ENCODE results near the gene OR6Q1. TPM values are rescaled to one million over a fixed set of nuclear protein-coding genes. Genes with fewer than 3 reads are reported as not detected.

OR6Q1 gene
- total RNA-seq, 1 donor from 2014 or later: not detected

DNA sequence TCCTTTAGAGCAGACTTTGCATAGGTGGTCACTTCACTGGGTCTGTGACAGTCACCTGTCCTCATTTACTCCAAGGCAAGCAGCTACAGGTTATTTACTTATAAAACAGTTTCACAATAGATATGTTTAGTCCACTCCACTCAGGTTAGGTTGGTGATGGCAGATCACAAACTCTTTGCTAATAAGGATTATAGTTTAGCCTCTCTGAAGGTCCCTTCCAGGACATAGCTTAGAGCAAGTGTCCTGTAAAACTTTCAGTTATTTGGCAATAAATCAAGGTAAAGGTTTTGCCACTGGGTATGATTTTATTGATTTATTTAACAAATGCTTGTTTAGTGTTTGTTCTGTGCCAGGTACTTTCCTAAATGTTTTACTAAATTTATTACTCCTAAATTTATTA, 8.8 kb downstream of the OR6Q1 start:
- no peak for TF ChIP-seq EZH2phosphoT487 (IDR thresholded peaks at IDR 0.05)
- TF ChIP-seq, protein P1, sequence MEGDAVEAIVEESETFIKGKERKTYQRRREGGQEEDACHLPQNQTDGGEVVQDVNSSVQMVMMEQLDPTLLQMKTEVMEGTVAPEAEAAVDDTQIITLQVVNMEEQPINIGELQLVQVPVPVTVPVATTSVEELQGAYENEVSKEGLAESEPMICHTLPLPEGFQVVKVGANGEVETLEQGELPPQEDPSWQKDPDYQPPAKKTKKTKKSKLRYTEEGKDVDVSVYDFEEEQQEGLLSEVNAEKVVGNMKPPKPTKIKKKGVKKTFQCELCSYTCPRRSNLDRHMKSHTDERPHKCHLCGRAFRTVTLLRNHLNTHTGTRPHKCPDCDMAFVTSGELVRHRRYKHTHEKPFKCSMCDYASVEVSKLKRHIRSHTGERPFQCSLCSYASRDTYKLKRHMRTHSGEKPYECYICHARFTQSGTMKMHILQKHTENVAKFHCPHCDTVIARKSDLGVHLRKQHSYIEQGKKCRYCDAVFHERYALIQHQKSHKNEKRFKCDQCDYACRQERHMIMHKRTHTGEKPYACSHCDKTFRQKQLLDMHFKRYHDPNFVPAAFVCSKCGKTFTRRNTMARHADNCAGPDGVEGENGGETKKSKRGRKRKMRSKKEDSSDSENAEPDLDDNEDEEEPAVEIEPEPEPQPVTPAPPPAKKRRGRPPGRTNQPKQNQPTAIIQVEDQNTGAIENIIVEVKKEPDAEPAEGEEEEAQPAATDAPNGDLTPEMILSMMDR (IDR thresholded peaks at IDR 0.05): no peak
- TF ChIP-seq EZH2 (IDR thresholded peaks at IDR 0.05): no peak
- no peaks in the 10 kb centered on the region for H3K4me1 Mint-ChIP-seq
- H3K4me3 Mint-ChIP-seq: no peak overlapping the region
- no peaks in the 10 kb centered on the region for H3K9me3 ChIP-seq (ENCODE audit: low read depth)
- H3K9me3 Mint-ChIP-seq: no peaks in the 10 kb centered on the region
- H4K20me1 ChIP-seq (ENCODE audit: low read depth): no peaks in the 10 kb centered on the region
- no peaks in the 10 kb centered on the region for H3K4me1 ChIP-seq
- no peak overlapping the region for H3K4me3 ChIP-seq
- H2AFZ ChIP-seq (replicated peaks): no peak overlapping the region
- no peaks in the 10 kb centered on the region for H3K27me3 ChIP-seq
- no peaks in the 10 kb centered on the region for H3K27me3 Mint-ChIP-seq (ENCODE audit: insufficient read depth, low read depth)
- no peaks in the 10 kb centered on the region for H3K36me3 ChIP-seq
- no peaks in the 10 kb centered on the region for H3K79me2 ChIP-seq (ENCODE audit: low read depth)
- H3K36me3 Mint-ChIP-seq: no peaks in the 10 kb centered on the region
- no peak for DNase-seq (ENCODE audit: low spot score)
- H3K4me2 ChIP-seq: no peak overlapping the region
- H3F3A ChIP-seq (ENCODE audit: low read depth): no peaks in the 10 kb centered on the region
- H3K27ac ChIP-seq: no peak overlapping the region
- no peak overlapping the region for H3K9ac ChIP-seq
- H3K27ac Mint-ChIP-seq: no peak overlapping the region

DNA sequence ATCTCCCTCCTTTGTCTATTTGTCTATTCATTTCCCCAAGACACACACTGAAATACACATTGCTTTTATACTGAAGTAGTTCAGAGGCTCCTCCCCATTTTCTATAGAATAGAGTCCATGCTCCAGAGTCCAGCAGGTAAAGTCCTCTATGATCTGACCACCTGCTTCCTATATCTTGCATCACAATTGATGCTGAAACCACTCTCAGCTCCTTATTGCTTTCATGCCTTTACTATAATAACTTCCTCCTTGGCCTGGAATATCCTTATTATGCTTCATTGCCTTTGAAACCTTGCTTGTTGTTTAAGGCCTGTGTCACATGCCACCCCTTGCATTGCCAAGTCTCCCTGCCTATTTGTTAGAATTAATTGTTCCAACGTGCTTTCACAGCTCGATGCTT, 12.6 kb downstream of the OR6Q1 start:
- Histone ChIP-seq H3K27ac (no peak overlapping the region), H3K36me3 (no peaks in the 10 kb centered on the region), H3K27me3 (no peaks in the 10 kb centered on the region), H3K4me3 (no peak overlapping the region), H3K4me1 (no peaks in the 10 kb centered on the region), H3K9ac (no peak overlapping the region), H3F3A (ENCODE audit: low read depth) (no peaks in the 10 kb centered on the region), H3K79me2 (ENCODE audit: low read depth) (no peaks in the 10 kb centered on the region), H4K20me1 (ENCODE audit: low read depth) (no peaks in the 10 kb centered on the region), H3K9me3 (ENCODE audit: low read depth) (no peaks in the 10 kb centered on the region), H2AFZ (replicated peaks) (no peak overlapping the region), H3K4me2 (no peak overlapping the region)
- no peak for DNase-seq (ENCODE audit: low spot score)
- Mint-ChIP-seq H3K4me1 (no peaks in the 10 kb centered on the region), H3K27me3 (ENCODE audit: insufficient read depth, low read depth) (no peaks in the 10 kb centered on the region), H3K36me3 (no peaks in the 10 kb centered on the region), H3K9me3 (no peaks in the 10 kb centered on the region), H3K4me3 (no peak overlapping the region), H3K27ac (no peak overlapping the region)
- TF ChIP-seq, protein P1 (IDR thresholded peaks at IDR 0.05): no peak
- TF ChIP-seq EZH2 (IDR thresholded peaks at IDR 0.05) (no peak), EZH2phosphoT487 (IDR thresholded peaks at IDR 0.05) (no peak)

DNA sequence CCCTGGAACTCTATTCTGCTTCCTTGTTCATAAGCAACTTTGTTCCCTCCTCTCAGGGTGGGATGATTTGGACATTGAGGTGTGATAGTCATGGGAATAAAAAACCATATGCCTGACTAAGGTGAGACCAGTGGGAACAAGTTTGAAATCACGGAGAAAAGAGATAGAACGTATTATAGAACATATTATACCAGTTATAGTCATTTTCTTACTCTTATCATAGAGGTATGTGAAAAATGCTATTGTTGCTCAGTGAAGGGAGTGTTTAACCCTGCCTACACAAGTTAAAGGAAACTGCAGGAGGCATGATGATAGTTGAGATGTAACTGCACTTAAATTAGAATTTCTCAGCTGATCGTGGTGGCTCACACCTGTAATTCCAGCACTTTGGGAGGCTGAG, 15.5 kb downstream of the OR6Q1 start:
- Histone ChIP-seq H3K27me3 (no peaks in the 10 kb centered on the region), H3K36me3 (no peaks in the 10 kb centered on the region), H3K27ac (no peak overlapping the region), H3K79me2 (ENCODE audit: low read depth) (no peaks in the 10 kb centered on the region), H4K20me1 (ENCODE audit: low read depth) (no peaks in the 10 kb centered on the region), H3F3A (ENCODE audit: low read depth) (no peaks in the 10 kb centered on the region), H3K4me2 (no peak overlapping the region), H3K9ac (no peak overlapping the region), H3K4me1 (no peaks in the 10 kb centered on the region), H2AFZ (replicated peaks) (no peak overlapping the region), H3K9me3 (ENCODE audit: low read depth) (no peaks in the 10 kb centered on the region), H3K4me3 (no peak overlapping the region)
- no peaks in the 10 kb centered on the region for H3K27me3 Mint-ChIP-seq (ENCODE audit: insufficient read depth, low read depth)
- TF ChIP-seq, protein P1 (IDR thresholded peaks at IDR 0.05): no peak
- TF ChIP-seq EZH2phosphoT487 (IDR thresholded peaks at IDR 0.05): no peak
- TF ChIP-seq EZH2 (IDR thresholded peaks at IDR 0.05): no peak
- no peak overlapping the region for H3K4me3 Mint-ChIP-seq
- no peaks in the 10 kb centered on the region for H3K36me3 Mint-ChIP-seq
- H3K27ac Mint-ChIP-seq: no peak overlapping the region
- no peaks in the 10 kb centered on the region for H3K4me1 Mint-ChIP-seq
- no peaks in the 10 kb centered on the region for H3K9me3 Mint-ChIP-seq
- DNase-seq (ENCODE audit: low spot score): no peak

Data from neural progenitor cell (in vitro differentiated cells).